Activated naive CD4-positive, alpha-beta T cell treated with anti-CD3 and anti-CD28 coated beads for 36 hours (primary cell): Measurements from ENCODE around the gene MLLT6. TPM values are rescaled to one million over a fixed set of nuclear protein-coding genes. Genes with fewer than 3 reads are reported as not detected.
A peak's percentile ranks its signal among the peaks of the same experiment; 100 is the strongest.

ENCODE experiments used
- CTCF ChIA-PET: fragments of 350-600 bp; sonication (Branson Sonifier 250); formaldehyde crosslinking; loops from one replicate; lab custom pipeline; 2021; ENCODE audit warnings: antibody characterized with exemption; lab: Charles Lee
- DNase-seq: peaks from one replicate; pipeline ENCODE4 v3.0.0-alpha.2; 2020
- H3K27ac Mint-ChIP-seq: one replicate; pipeline ENCODE4 v1.8.0; 2021; ENCODE audit warnings: mild to moderate bottlenecking, mixed read lengths
- H3K27me3 Mint-ChIP-seq: one replicate; pipeline ENCODE4 v1.8.0; 2021; ENCODE audit warnings: low read depth, mixed read lengths
- H3K36me3 Mint-ChIP-seq: one replicate; pipeline ENCODE4 v1.8.0; 2021; ENCODE audit warnings: low read depth, mixed read lengths
- H3K4me1 Mint-ChIP-seq: one replicate; pipeline ENCODE4 v1.8.0; 2021; ENCODE audit warnings: low read depth, mixed read lengths
- H3K4me3 Mint-ChIP-seq: one replicate; pipeline ENCODE4 v1.8.0; 2021; ENCODE audit warnings: mild to moderate bottlenecking, moderate library complexity, mixed read lengths
- H3K9me3 Mint-ChIP-seq: one replicate; pipeline ENCODE4 v1.8.0; 2021; ENCODE audit warnings: mixed read lengths
- intact Hi-C: fragments of 100-400 bp; cut with micrococcal nuclease; formaldehyde crosslinking; loops from one replicate; pipeline ENCODE4 v1.15.1; 2023
- total RNA-seq, 2 experiments: library from RNA; stranded (reverse); gene quantifications; one replicate each; pipeline ENCODE4 v1.2.3, GENCODE V29; 2021

MLLT6 gene
- total RNA-seq, 2 experiments from 2014 or later, result 170 to 177 TPM

DNA sequence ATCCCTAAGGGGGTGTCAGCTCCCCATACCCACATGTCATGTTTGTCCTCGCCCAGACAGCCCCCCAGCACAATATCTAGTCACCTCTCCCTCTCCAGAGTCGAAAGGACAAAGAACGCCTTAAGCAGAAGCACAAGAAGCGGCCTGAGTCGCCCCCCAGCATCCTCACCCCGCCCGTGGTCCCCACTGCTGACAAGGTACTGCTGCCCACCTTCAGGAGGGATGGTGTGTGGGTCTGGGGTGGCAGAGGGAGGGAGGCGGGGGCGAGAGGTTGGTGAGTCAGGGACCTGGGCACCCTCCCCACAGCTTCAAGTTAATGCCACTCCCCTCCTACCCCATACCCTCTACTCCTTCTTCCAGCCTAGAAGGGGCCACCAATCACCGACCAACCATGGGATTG lies 7.5 kb downstream of the MLLT6 start:
- Mint-ChIP-seq H3K27me3 (no peaks in the 10 kb centered on the region), H3K4me3 (no peak overlapping the region), H3K27ac (no peak overlapping the region), H3K9me3 (no peaks in the 10 kb centered on the region), H3K4me1 (peaks cover 61% of the 10 kb centered on the region), H3K36me3 (peaks cover 44% of the 10 kb centered on the region)
- no peak for DNase-seq
- CTCF ChIA-PET, result no interaction called here
- intact Hi-C loops, result no loop called here

DNA sequence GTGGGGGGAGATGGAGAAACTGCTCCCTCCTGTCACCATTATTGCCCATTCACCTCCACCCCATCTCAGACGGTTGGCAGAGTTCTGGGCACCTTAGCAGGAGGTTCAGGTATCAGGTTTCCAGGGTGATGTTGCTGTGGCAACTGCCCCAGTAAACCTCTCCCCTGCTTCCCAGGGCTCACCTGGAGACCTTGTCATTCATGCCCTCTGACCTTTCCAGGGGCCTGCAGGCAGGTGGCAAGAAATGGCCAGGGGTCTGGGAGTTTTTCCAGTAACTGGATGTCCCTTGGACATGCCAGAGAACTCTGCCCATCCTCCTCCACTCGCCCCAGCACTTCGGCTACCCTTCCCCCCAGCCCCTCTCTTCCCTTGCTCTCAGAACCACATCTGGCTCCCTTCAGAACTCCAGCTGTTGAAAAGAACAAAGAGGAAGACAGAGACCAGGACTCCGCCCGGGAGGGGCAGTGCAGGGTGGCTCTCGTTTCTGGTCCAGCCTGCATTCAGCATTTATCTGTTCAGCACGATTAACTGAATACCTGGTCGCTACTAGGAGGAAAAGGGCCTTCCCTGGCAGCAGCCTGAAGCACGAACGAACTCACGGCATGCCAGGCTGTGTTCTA lies 8.5 kb downstream of the MLLT6 start:
- no peak for DNase-seq
- Mint-ChIP-seq H3K36me3 (peaks cover 46% of the 10 kb centered on the region), H3K27ac (no peak overlapping the region), H3K4me3 (no peak overlapping the region), H3K27me3 (no peaks in the 10 kb centered on the region), H3K9me3 (no peaks in the 10 kb centered on the region), H3K4me1 (peaks cover 57% of the 10 kb centered on the region)
- intact Hi-C loops, result no loop called here
- CTCF ChIA-PET, result interaction anchor here (1.7 kb wide), 1 partner anchor 21 kb away, joined by 4 read pairs; no protein-coding TSS in a partner anchor

DNA sequence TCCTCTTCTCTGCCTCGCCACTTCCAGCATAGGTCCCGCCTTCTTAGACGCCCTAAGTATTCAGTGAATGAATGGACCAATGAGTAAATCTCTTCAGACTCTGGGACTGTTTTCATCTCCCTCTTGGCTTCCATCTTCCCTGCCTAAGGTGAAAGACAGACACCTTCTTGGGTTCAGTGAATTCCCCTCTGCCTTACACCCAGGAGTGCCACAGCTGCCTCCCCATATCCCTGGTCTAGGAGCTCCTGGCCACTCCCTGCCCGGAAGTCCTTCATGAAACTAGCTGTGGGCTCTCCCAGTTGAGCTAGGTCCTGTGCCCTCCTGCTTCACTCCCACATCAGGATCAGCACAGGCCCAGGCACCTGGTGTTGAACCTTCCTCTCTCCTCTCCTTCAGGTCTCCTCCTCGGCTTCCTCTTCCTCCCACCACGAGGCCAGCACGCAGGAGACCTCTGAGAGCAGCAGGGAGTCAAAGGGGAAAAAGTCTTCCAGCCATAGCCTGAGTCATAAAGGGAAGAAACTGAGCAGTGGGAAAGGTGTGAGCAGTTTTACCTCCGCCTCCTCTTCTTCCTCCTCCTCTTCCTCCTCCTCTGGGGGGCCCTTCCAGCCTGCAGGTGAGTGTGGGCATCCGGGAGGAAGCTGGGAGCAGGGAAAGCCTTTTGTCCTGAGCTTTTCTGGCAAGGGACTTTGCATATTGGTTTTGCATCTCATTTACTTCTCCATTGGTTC lies 10.3 kb downstream of the MLLT6 start:
- Mint-ChIP-seq H3K27ac (peak overlapping the region; percentile 93), H3K4me3 (peak overlapping the region; percentile 38), H3K27me3 (no peaks in the 10 kb centered on the region), H3K4me1 (peaks cover 48% of the 10 kb centered on the region), H3K9me3 (no peaks in the 10 kb centered on the region), H3K36me3 (peaks cover 39% of the 10 kb centered on the region)
- DNase-seq, result peak; percentile 29
- CTCF ChIA-PET, result interaction anchor here (0.9 to 2.3 kb wide), 7 partner anchors 13 to 39 kb away, joined by 3 to 6 read pairs (median 3); partner anchors contain the start of gene CISD3
- intact Hi-C loops, result loop anchor here (1.0 kb wide), 1 partner anchor 9 kb away; no protein-coding TSS in a partner anchor

DNA sequence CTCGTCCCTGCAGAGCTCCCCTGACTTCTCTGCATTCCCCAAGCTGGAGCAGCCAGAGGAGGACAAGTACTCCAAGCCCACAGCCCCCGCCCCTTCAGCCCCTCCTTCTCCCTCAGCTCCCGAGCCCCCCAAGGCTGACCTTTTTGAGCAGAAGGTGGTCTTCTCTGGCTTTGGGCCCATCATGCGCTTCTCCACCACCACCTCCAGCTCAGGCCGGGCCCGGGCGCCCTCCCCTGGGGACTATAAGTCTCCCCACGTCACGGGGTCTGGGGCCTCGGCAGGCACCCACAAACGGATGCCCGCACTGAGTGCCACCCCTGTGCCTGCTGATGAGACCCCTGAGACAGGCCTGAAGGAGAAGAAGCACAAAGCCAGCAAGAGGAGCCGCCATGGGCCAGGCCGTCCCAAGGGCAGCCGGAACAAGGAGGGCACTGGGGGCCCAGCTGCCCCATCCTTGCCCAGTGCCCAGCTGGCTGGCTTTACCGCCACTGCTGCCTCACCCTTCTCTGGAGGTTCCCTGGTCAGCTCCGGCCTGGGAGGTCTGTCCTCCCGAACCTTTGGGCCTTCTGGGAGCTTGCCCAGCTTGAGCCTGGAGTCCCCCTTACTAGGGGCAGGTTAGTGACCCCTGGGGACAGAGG lies 11.4 kb downstream of the MLLT6 start:
- CTCF ChIA-PET, result interaction anchor here (0.9 to 2.3 kb wide), 4 partner anchors 12 to 40 kb away, joined by 3 to 6 read pairs (median 3); no protein-coding TSS in a partner anchor
- no peak for DNase-seq
- intact Hi-C loops, result no loop called here
- Mint-ChIP-seq H3K9me3 (no peaks in the 10 kb centered on the region), H3K36me3 (peaks cover 42% of the 10 kb centered on the region), H3K4me1 (peaks cover 42% of the 10 kb centered on the region), H3K27me3 (no peaks in the 10 kb centered on the region), H3K4me3 (no peak overlapping the region), H3K27ac (peak overlapping the region; percentile 93)

DNA sequence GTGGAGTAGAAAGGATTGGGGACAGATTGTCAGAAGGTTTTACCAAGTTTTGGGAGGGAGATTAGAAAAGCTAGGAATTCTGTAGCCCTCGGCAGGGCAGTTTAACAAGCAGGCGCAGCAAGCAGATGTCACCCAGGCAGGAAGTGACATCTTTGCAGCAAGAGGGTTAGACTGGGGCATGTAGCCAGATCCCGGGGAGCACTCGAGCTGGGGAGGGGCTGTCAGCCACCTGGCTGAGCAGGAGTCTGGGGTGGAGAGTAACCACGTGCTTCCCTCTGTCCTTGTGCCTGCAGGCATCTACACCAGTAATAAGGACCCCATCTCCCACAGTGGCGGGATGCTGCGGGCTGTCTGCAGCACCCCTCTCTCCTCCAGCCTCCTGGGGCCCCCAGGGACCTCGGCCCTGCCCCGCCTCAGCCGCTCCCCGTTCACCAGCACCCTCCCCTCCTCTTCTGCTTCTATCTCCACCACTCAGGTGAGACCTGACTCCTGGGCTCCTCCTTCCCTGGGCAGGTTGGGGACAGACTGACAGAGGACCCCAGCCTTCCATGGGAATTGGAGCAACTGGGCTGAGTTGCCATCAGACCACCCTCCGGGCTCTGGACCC lies 12.2 kb downstream of the MLLT6 start:
- Mint-ChIP-seq H3K4me3 (no peak overlapping the region), H3K27ac (peak overlapping the region; percentile 17), H3K4me1 (peaks cover 40% of the 10 kb centered on the region), H3K27me3 (no peaks in the 10 kb centered on the region), H3K36me3 (peaks cover 42% of the 10 kb centered on the region), H3K9me3 (no peaks in the 10 kb centered on the region)
- CTCF ChIA-PET, result interaction anchor here (0.9 to 2.3 kb wide), 2 partner anchors 11 to 18 kb away, joined by 3 to 6 read pairs; no protein-coding TSS in a partner anchor
- intact Hi-C loops, result no loop called here
- DNase-seq, result no peak

DNA sequence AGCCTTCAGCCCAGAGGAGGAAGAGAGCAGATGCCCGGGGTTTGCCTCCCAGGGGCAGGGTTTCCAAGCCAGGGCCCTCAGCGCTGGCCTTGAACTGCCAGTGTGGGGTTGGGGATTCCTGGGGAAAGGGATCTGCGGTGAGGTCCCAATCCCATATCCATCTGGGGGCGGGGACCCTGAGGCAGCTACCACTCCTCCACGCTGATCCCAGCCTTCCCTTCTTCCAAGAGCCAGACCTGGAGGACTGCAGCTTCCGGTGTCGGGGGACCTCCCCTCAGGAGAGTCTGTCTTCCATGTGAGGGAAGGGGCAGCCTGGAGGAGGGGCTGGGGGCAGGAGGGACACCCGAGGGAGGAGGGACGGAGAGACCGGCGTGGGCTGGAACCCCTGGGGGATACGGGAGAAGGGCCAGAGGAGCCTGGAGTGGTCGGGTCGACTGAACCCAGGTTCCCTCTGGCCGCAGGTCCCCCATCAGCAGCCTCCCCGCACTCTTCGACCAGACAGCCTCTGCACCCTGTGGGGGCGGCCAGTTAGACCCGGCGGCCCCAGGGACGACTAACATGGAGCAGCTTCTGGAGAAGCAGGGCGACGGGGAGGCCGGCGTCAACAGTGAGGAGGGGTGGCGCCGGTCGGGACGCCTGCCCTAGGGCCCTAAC lies 14.3 kb downstream of the MLLT6 start:
- no peak overlapping the region for H3K4me3 Mint-ChIP-seq
- no peaks in the 10 kb centered on the region for H3K27me3 Mint-ChIP-seq
- peaks cover 37% of the 10 kb centered on the region for H3K36me3 Mint-ChIP-seq
- H3K27ac Mint-ChIP-seq, result no peak overlapping the region
- H3K9me3 Mint-ChIP-seq, result no peaks in the 10 kb centered on the region
- H3K4me1 Mint-ChIP-seq, result peaks cover 36% of the 10 kb centered on the region
- intact Hi-C loops, result no loop called here
- CTCF ChIA-PET, result interaction anchor here (0.6 to 1.9 kb wide), 5 partner anchors 13 to 161 kb away, joined by 3 to 9 read pairs (median 3); no protein-coding TSS in a partner anchor
- DNase-seq, result no peak

DNA sequence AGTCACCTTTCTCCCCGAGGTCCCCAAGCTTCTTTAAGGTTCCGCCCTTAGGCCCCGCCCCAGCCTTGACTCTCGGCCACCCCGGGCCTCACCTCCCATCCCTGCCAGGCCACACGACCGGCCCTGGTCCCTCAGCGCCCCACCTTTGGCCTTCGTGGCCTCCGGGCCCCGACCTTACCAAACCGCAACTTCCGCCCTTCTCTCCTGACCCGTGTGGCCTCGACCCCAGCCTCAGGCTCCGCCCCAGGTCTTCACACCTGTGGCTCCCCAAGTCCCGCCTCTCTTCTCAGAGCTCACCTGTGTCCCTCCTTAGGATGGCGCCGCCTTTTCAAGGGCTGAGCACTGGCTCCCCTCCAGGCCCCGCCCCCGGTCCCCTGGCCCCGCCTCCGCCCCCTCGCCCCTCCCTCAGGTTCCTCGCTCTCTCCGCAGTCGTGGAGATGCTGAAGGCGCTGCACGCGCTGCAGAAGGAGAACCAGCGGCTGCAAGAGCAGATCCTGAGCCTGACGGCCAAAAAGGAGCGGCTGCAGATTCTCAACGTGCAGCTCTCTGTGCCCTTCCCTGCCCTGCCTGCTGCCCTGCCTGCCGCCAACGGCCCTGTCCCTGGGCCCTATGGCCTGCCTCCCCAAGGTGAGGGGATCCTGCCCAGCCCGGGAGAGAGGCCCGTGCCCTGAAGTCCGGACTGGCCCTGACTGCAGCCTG lies 15.0 kb downstream of the MLLT6 start:
- Mint-ChIP-seq H3K4me1 (peaks cover 32% of the 10 kb centered on the region), H3K27me3 (no peaks in the 10 kb centered on the region), H3K36me3 (peaks cover 34% of the 10 kb centered on the region), H3K9me3 (no peaks in the 10 kb centered on the region), H3K27ac (no peak overlapping the region), H3K4me3 (no peak overlapping the region)
- CTCF ChIA-PET, result interaction anchor here (0.6 to 1.9 kb wide), 2 partner anchors 15 to 39 kb away, joined by 6 to 9 read pairs; no protein-coding TSS in a partner anchor
- DNase-seq, result no peak
- intact Hi-C loops, result no loop called here

DNA sequence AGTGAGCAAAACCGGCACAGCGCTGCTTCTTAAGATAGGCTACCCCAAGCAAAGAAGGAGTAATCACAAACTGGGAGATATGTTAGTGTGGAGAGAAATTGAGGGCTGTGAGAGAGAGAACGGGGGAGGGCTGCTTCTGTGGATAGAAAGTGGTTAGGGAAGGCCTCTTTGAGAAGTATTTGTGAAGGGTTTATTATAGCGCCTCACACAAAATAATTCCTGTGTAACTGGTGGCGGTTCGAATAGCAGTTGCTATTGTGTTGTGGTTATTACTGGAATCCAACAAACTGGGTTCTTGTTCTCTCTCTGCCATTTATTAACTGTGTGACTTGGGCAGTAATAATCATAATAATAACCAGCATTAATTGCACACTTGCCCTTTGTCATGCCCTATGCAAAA lies 15.9 kb downstream of the MLLT6 start:
- H3K27ac Mint-ChIP-seq, result peak overlapping the region; percentile 37
- DNase-seq, result no peak
- H3K9me3 Mint-ChIP-seq, result no peaks in the 10 kb centered on the region
- CTCF ChIA-PET, result no interaction called here
- intact Hi-C loops, result no loop called here
- H3K4me3 Mint-ChIP-seq, result no peak overlapping the region
- peaks cover 26% of the 10 kb centered on the region for H3K36me3 Mint-ChIP-seq
- peaks cover 31% of the 10 kb centered on the region for H3K4me1 Mint-ChIP-seq
- H3K27me3 Mint-ChIP-seq, result no peaks in the 10 kb centered on the region

DNA sequence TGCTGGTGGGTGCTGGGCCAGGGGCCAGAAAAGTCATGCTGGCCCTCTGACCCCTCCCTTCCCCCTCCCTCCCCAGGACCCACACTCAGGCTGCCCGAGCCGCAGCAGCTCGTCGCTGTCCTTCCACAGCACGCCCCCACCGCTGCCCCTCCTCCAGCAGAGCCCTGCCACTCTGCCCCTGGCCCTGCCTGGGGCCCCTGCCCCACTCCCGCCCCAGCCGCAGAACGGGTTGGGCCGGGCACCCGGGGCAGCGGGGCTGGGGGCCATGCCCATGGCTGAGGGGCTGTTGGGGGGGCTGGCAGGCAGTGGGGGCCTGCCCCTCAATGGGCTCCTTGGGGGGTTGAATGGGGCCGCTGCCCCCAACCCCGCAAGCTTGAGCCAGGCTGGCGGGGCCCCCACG lies 16.7 kb downstream of the MLLT6 start:
- intact Hi-C loops, result no loop called here
- Mint-ChIP-seq H3K9me3 (no peaks in the 10 kb centered on the region), H3K4me3 (no peak overlapping the region), H3K4me1 (peaks cover 35% of the 10 kb centered on the region), H3K27me3 (no peaks in the 10 kb centered on the region), H3K27ac (no peak overlapping the region), H3K36me3 (peaks cover 27% of the 10 kb centered on the region)
- no peak for DNase-seq
- CTCF ChIA-PET, result no interaction called here

DNA sequence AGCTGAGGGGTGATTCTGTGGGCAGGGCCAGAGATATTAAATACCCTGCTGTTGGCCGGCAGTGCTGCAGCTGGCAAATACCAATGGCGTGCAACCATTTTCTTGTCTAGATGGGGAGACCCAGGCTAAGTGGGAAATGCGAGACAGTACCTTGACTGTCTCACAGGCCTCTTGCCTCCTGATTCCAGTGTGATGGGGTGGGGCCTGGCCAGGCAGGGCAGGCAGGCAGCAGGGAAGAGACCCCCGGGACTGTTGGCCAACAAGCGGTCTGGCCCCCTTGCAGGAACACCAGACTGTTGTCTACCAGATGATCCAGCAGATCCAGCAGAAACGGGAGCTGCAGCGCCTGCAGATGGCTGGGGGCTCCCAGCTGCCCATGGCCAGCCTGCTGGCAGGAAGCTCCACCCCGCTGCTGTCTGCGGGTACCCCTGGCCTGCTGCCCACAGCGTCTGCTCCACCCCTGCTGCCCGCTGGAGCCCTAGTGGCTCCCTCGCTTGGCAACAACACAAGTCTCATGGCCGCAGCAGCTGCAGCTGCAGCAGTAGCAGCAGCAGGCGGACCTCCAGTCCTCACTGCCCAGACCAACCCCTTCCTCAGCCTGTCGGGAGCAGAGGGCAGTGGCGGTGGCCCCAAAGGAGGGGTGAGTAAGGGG lies 19.4 kb downstream of the MLLT6 start:
- intact Hi-C loops, result no loop called here
- Mint-ChIP-seq H3K27ac (peak overlapping the region; percentile 50), H3K4me3 (no peak overlapping the region), H3K36me3 (peaks cover 23% of the 10 kb centered on the region), H3K27me3 (no peaks in the 10 kb centered on the region), H3K9me3 (peaks cover 3% of the 10 kb centered on the region), H3K4me1 (peaks cover 53% of the 10 kb centered on the region)
- no peak for DNase-seq
- CTCF ChIA-PET, result interaction anchor here (1.2 kb wide), 1 partner anchor 10 kb away, joined by 4 read pairs; no protein-coding TSS in a partner anchor

DNA sequence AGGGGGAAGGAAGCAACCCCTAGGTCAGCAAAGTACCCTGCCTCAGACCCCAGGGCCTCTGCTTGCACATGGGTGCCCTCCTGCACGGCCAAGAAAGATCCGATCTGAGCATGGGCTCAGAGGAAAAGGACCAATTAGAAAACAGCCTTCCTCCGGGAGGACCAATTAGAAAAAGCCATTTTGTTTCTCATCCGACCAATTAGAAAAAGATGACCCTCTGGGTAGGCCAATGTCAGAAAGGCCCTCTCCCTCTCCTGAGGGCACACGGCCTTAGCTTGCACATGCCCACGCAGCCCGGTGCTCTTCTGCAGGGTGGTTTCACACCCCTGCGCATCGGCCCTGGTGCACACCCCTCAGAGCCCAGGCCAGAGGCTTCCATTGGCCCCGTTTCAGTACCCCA lies 20.0 kb downstream of the MLLT6 start:
- Mint-ChIP-seq H3K4me3 (no peak overlapping the region), H3K4me1 (peaks cover 52% of the 10 kb centered on the region), H3K27ac (peak overlapping the region; percentile 50), H3K27me3 (no peaks in the 10 kb centered on the region), H3K9me3 (peaks cover 3% of the 10 kb centered on the region), H3K36me3 (peaks cover 22% of the 10 kb centered on the region)
- no peak for DNase-seq
- intact Hi-C loops, result no loop called here
- CTCF ChIA-PET, result interaction anchor here (1.5 kb wide), 1 partner anchor 10 kb away, joined by 3 read pairs; no protein-coding TSS in a partner anchor
